Pericardium fibroblast (primary cell): ENCODE data around the gene RPL12. TPM values are rescaled to one million over a fixed set of nuclear protein-coding genes. Genes with fewer than 3 reads are reported as not detected.

ENCODE experiments used
- total RNA-seq: library from RNA; depleted of rRNA; stranded (reverse); fragments of >200 nt; gene quantifications from 2 replicates; pipeline ENCODE4 v1.2.3, GENCODE V29; 2015

Gene RPL12
- 2,910 and 3,703 TPM in 2 replicates for total RNA-seq

GRCh38 chr9:127450830-127451607, at the start of gene RPL12, which contains the start of gene LRSAM1:
Gene RPL12 (minus strand): TSS chr9:127451406. CDS start chr9:127451317, 89 bp downstream.
Gene LRSAM1 (plus strand): TSS chr9:127451510. CDS start chr9:127454528, 3,018 bp downstream.

GRCh38 chr9:127423934-127424675, 27.1 kb downstream of the RPL12 start, which contains the start of gene ZNF79:
Gene ZNF79 (plus strand): TSS chr9:127424382. CDS start chr9:127424788, 406 bp downstream.

Other genes with a start within 250 kb of the RPL12 start
- 0.58 and 1.4 TPM in 2 replicates for gene GARNL3, start 186.6 kb downstream of the RPL12 start, total RNA-seq
- 0.43 and 10.0 TPM in 2 replicates for gene SLC2A8, start 54.2 kb downstream of the RPL12 start, total RNA-seq
- 2.5 and 4.3 TPM in 2 replicates for gene ZNF79, start 27.0 kb downstream of the RPL12 start, total RNA-seq
- gene LRSAM1, start 104 bp upstream of the RPL12 start, total RNA-seq, result 9.2 and 10.7 TPM in 2 replicates
- gene STXBP1, start 160.9 kb upstream of the RPL12 start, total RNA-seq, result 20.5 and 31.7 TPM in 2 replicates